B cell (primary cell): Measurements from ENCODE around the gene NRG2. TPM values are rescaled to one million over a fixed set of nuclear protein-coding genes. Genes with fewer than 3 reads are reported as not detected.

Experiments
- ATAC-seq: fragments of 200-7000 bp; cut with Tn5 transposase; one replicate; pipeline ENCODE4 v1.10.0; 2021; ENCODE audit warnings: low read depth, mild to moderate bottlenecking, moderate number of reproducible peaks, moderate library complexity
- CTCF ChIA-PET: fragments of 350-600 bp; sonication (Branson Sonifier 250); formaldehyde crosslinking; loops from one replicate; lab custom pipeline; 2021; ENCODE audit warnings: antibody characterized with exemption, inconsistent platforms; lab: Charles Lee
- POLR2A ChIA-PET: fragments of 350-600 bp; sonication (Branson Sonifier 250); formaldehyde crosslinking; loops from one replicate; lab custom pipeline; 2021; ENCODE audit warnings: antibody characterized with exemption; lab: Charles Lee
- DNase-seq: peaks from one replicate; pipeline ENCODE4 v3.0.0; 2013
- H2AFZ ChIP-seq: 2 replicates; pipeline ENCODE4 v1.6.1; 2012; ENCODE audit warnings: mild to moderate bottlenecking, low read depth, low read length; ENCODE audit not compliant: insufficient read depth, poor library complexity, severe bottlenecking
- H3K27ac ChIP-seq, 2 donors: 1 replicate in 1 of 2; 2 replicates in 1 of 2; pipeline ENCODE4 v1.5.1; 2012 to 2013; ENCODE audit warnings: low read length in 2 of 2, mild to moderate bottlenecking in 2 of 2, moderate library complexity in 1 of 2
- H3K27me3 ChIP-seq, 4 experiments: fragments of 200-600 bp in 1 of 4; sonication (generic) in 1 of 4; replicated peaks in 1 of 4; 1 replicate in 2 of 4; 2 replicates in 2 of 4; pipeline versions ENCODE4 v1.6.1 to v1.7.0; 2013 to 2016; ENCODE audit warnings: low read length in 3 of 4, mild to moderate bottlenecking in 2 of 4, mixed read lengths in 1 of 4, moderate library complexity in 1 of 4; ENCODE audit not compliant: insufficient read depth in 4 of 4, control insufficient read depth in 3 of 4; ENCODE audit errors: control extremely low read depth in 1 of 4
- H3K36me3 ChIP-seq, 2 experiments: replicated peaks in 1 of 2; 1 replicate in 1 of 2; 2 replicates in 1 of 2; pipeline versions ENCODE4 v1.6.1 to v1.7.1; 2013; ENCODE audit warnings: low read length in 1 of 2; ENCODE audit not compliant: insufficient read depth in 2 of 2, control insufficient read depth in 1 of 2; ENCODE audit errors: control extremely low read depth in 1 of 2, extremely low read depth in 1 of 2
- H3K4me1 ChIP-seq, 2 donors: fragments of 200-600 bp in 1 of 2; sonication (generic) in 1 of 2; 1 replicate in 1 of 2; 2 replicates in 1 of 2; pipeline versions ENCODE4 v1.5.1 to v1.6.1; 2013 to 2017; ENCODE audit warnings: low read length in 2 of 2; ENCODE audit not compliant: control insufficient read depth in 2 of 2, insufficient read depth in 2 of 2
- H3K4me2 ChIP-seq: replicated peaks from 2 replicates; pipeline ENCODE3; 2012; ENCODE audit warnings: mild to moderate bottlenecking, low read depth, low read length; ENCODE audit not compliant: poor library complexity, severe bottlenecking
- H3K4me3 ChIP-seq, 5 experiments: fragments of 200-600 bp in 1 of 5; sonication (generic) in 1 of 5; 1 replicate in 3 of 5; 2 replicates in 2 of 5; pipeline versions ENCODE4 v1.5.1 to v1.7.0; 2011 to 2016; ENCODE audit warnings: low read length in 4 of 5, mild to moderate bottlenecking in 4 of 5, low read depth in 2 of 5, control low read depth in 1 of 5, moderate library complexity in 1 of 5; ENCODE audit not compliant: insufficient read depth in 1 of 5; ENCODE audit errors: control extremely low read depth in 1 of 5, extremely low read depth in 1 of 5
- H3K79me2 ChIP-seq: fragments of 200-600 bp; sonication (generic); one replicate; pipeline ENCODE4 v1.6.0; 2016; ENCODE audit warnings: low read length; ENCODE audit not compliant: control insufficient read depth, insufficient read depth
- H3K9ac ChIP-seq: fragments of 200-600 bp; sonication (generic); 2 replicates; pipeline ENCODE4 v1.6.1; 2017; ENCODE audit warnings: mild to moderate bottlenecking, low read length, moderate library complexity
- H3K9me3 ChIP-seq, 3 donors: one replicate each; pipeline versions ENCODE4 v1.6.1 to v1.7.1; 2013; ENCODE audit warnings: low read length in 2 of 3; ENCODE audit not compliant: control insufficient read depth in 2 of 3, insufficient read depth in 1 of 3; ENCODE audit errors: control extremely low read depth in 1 of 3
- H4K20me1 ChIP-seq: 2 replicates; pipeline ENCODE4 v1.6.0; 2012; ENCODE audit warnings: mild to moderate bottlenecking, low read length; ENCODE audit not compliant: insufficient read depth, control insufficient read depth, poor library complexity, severe bottlenecking
- H3K27ac Mint-ChIP-seq: one replicate; pipeline ENCODE4 v1.8.0; 2021; ENCODE audit warnings: mixed read lengths
- H3K27me3 Mint-ChIP-seq: one replicate; pipeline ENCODE4 v1.8.0; 2021; ENCODE audit warnings: mixed read lengths
- H3K4me1 Mint-ChIP-seq: one replicate; pipeline ENCODE4 v1.8.0; 2021; ENCODE audit warnings: mixed read lengths
- H3K4me3 Mint-ChIP-seq: one replicate; pipeline ENCODE4 v1.8.0; 2021; ENCODE audit warnings: mixed read lengths
- H3K9me3 Mint-ChIP-seq: one replicate; pipeline ENCODE4 v1.8.0; 2022; ENCODE audit warnings: mixed read lengths; ENCODE audit not compliant: insufficient read depth
- CTCF ChIP-seq: fragments of 200-600 bp; IDR thresholded peaks from one replicate; pipeline ENCODE4 v1.8.0; 2022; ENCODE audit warnings: antibody characterized with exemption, mild to moderate bottlenecking
- EZH2 ChIP-seq: IDR thresholded peaks from 2 replicates; pipeline ENCODE4 v1.6.1; 2012; ENCODE audit warnings: borderline replicate concordance, low read depth, mild to moderate bottlenecking, moderate library complexity, low read length; ENCODE audit not compliant: insufficient read depth, poor library complexity, severe bottlenecking
- WGBS: methylation state at CpG from one replicate; pipeline ENCODE4 v1.1.5; 2013; ENCODE audit warnings: missing lambda C conversion rate; ENCODE audit not compliant: insufficient coverage; 5-methylcytosine and 5-hydroxymethylcytosine counted together
- intact Hi-C: fragments of 100-400 bp; cut with micrococcal nuclease; formaldehyde crosslinking; loops from one replicate; pipeline ENCODE4 v1.10.0; 2022
- polyA plus RNA-seq: library from polyadenylated mRNA; depleted of rRNA; stranded (reverse); fragments of >200 nt; gene quantifications from 2 replicates; pipeline ENCODE4 v1.2.3, GENCODE V29; 2012
- total RNA-seq, 2 donors: library from RNA; stranded (reverse); fragments of 120-200 nt in 1 of 2; gene quantifications; 1 replicate in 1 of 2; 2 replicates in 1 of 2; pipeline versions ENCODE4 v1.2.3 to v1.2.4, GENCODE V29; 2013 to 2022

Gene NRG2
- total and polyA plus RNA-seq, 2 donors (not counting 1 experiment from before 2014, with no cell fraction given): 0.13 to 0.15 TPM

GRCh38 chr5:139829471-139829870 lies 213.6 kb downstream of the NRG2 start:
- no peaks in the 10 kb centered on the region for H3K4me1 Mint-ChIP-seq
- Histone ChIP-seq H3K4me2 (no peak overlapping the region), H4K20me1 (no peaks in the 10 kb centered on the region), H3K79me2 (no peaks in the 10 kb centered on the region), H3K27ac (no peak overlapping the region), H3K9ac (no peak overlapping the region), H3K4me3 (no peak overlapping the region), H3K36me3 (no peaks in the 10 kb centered on the region), H2AFZ (no peak overlapping the region), H3K9me3 (no peaks in the 10 kb centered on the region), H3K27me3 (peaks cover 0 to 5% (median 1%) of the 10 kb centered on the region in 4 experiments), H3K4me1 (no peaks in the 10 kb centered on the region)
- no peak overlapping the region for H3K27ac Mint-ChIP-seq
- no peak for TF ChIP-seq CTCF
- no peak for TF ChIP-seq EZH2
- POLR2A ChIA-PET: no interaction called here
- intact Hi-C loops: no loop called here
- DNase-seq (no peak), ATAC-seq (no peak)
- no peak overlapping the region for H3K4me3 Mint-ChIP-seq
- 80% methylated on average over 3 of the region's 6 CpGs for WGBS
- CTCF ChIA-PET: no interaction called here
- H3K27me3 Mint-ChIP-seq: peaks cover 40% of the 10 kb centered on the region
- H3K9me3 Mint-ChIP-seq: no peaks in the 10 kb centered on the region

- Histone ChIP-seq H3K4me1 (no peaks in the 10 kb centered on the region), H3K9me3 (no peaks in the 10 kb centered on the region), H3K27ac (no peak overlapping the region), H2AFZ (no peak overlapping the region), H3K4me2 (no peak overlapping the region), H3K36me3 (no peaks in the 10 kb centered on the region), H3K4me3 (no peak overlapping the region), H4K20me1 (no peaks in the 10 kb centered on the region), H3K79me2 (no peaks in the 10 kb centered on the region), H3K27me3 (peaks cover 0 to 5% (median 0%) of the 10 kb centered on the region in 4 experiments), H3K9ac (no peak overlapping the region)
- ChIA-PET CTCF (no interaction called here), POLR2A (no interaction called here)
- TF ChIP-seq CTCF (no peak), EZH2 (no peak)
- Mint-ChIP-seq H3K9me3 (no peaks in the 10 kb centered on the region), H3K27ac (no peak overlapping the region), H3K4me1 (no peaks in the 10 kb centered on the region), H3K27me3 (peaks cover 43% of the 10 kb centered on the region), H3K4me3 (no peak overlapping the region)
- 75% methylated on average over 4 of the region's 8 CpGs for WGBS
- ATAC-seq (no peak), DNase-seq (no peak)
- intact Hi-C loops: no loop called here
These were observed 214.7 kb downstream of the NRG2 start for GRCh38 chr5:139828207-139828895.
